HG03469 (cell line): ENCODE results near the gene RAC2.
"Not testable (repeated sequence)": the region's sequence is repeated elsewhere in the genome, so short reads cannot be mapped to it uniquely, and the experiment has no call there.

Experiments
- ATAC-seq: cut with Tn5 transposase; IDR thresholded peaks from one replicate; pipeline ENCODE4 v1.9.1; 2021; ENCODE audit warnings: mild to moderate bottlenecking, moderate library complexity, moderate number of reproducible peaks; ENCODE audit not compliant: unreplicated experiment

RAC2 gene

GRCh38 chr22:37206841-37207821 lies 36.9 kb downstream of the RAC2 start:
- no peak for ATAC-seq

GRCh38 chr22:37206118-37206840 lies 37.8 kb downstream of the RAC2 start:
- ATAC-seq, result no peak

DNA sequence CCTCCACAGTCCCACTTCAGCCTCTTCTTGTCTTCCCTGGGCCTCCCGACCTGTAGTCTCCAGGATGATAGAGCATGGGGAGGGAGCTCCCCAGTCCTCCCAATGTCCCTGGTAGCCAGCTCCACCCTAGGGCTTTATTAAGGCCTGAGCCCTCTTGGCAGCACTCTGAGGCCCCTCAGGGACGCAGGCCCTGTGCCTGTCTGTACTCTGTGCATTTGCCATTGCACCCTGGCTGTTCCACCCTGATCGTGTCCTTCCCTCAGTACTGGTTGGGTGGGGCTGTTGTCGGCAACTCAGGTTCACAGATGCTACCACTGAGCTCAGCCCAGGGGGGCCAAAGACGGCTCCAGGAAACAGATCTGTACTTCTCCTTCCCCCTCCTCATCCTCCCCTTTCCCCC lies 39.0 kb downstream of the RAC2 start:
- ATAC-seq, result no peak

GRCh38 chr22:37204045-37204655 lies 39.9 kb downstream of the RAC2 start:
- no peak for ATAC-seq

DNA sequence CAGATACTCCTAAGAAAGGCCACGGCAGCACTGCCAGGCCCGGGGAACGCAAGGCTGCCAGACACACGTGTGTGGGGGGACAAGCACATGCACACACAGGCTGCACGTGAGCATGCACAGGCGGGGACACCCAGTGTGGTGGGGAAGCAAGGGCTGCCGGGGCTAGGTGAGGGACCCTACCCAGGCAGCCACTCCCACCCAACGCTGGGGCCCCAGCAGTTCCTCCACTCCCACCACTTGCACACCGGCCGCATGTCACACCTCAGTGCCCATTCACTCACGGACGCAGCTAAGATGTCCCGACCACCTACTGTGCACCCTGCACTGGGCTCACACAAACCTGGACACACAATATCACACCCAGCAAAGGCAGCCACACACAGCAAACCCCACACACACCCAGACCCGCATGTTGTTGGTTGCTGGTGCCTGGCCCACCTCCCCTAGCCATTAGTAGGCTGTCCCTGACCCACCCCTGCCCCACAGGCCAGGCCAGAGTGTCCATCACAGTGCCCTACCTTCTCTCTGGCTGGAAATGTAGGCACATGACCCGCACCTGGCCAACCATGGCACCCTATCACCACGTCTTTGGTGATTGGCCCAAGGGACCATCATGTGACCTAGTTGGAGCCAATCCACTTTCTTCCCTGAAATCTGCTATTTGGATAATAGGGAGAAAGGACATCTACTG lies 40.6 kb downstream of the RAC2 start:
- ATAC-seq, result no peak

DNA sequence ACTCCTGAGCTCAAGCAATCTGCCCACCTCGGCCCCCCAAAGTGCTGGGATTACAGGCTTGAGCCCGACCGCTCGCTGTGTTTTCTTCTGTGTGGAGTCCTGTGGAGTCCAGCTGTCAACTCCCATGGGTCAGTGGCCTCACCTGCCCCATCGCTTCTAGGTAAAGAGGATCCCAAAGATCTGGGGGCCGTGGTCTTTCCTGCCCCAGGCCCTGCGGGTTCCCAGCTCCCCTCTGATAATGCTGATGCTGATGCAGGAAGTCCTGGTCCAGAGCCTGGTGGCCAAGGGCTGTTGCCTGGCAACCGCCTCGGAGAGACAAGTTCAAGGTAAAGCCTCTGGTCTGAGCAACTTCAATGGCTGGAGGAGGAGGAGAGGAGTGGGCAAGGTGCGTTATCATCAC lies 41.4 kb downstream of the RAC2 start:
- no peak for ATAC-seq

GRCh38 chr22:37202001-37202555 lies 42.0 kb downstream of the RAC2 start:
- no peak for ATAC-seq

DNA sequence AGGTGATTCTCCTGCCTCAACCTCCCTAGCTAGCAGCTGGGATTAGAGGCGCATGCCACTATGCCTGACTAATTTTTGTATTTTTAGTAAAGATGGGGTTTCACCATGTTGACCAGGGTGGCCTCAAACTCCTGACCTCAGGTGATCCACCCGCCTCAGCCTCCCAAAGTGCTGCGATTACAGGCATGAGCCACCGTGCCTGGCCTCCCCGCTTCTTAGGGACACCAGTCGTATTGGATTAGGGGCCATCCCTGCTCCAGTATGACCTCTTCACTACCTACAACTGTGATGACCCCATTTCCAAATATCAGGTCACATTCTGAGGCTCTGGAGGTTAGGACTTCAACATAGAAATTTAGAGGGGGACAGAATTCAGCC lies 42.6 kb downstream of the RAC2 start:
- ATAC-seq, result not testable (repeated sequence)

DNA sequence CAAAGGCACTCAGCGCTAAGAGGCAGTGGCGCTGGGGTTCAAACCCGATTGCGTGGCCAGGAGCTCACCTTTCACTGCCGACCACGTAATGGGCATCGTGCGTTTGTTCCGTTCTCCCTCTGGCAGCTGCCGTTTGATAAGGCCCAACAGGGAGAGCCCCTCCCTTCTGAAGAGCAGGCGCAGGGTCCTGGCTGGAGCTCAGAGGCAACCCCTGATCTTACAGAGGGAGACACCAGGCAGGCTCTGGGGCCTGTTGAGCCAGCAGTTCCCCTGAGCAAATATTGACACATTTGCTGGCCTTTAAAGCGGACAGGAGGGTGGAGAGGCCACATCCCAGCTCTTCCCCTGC lies 44.3 kb downstream of the RAC2 start:
- no peak for ATAC-seq

GRCh38 chr22:37199103-37199759 lies 44.8 kb downstream of the RAC2 start:
- ATAC-seq, result peak; percentile 76

GRCh38 chr22:37198258-37199102 lies 45.6 kb downstream of the RAC2 start:
- ATAC-seq, result no peak

GRCh38 chr22:37197451-37198257 lies 46.4 kb downstream of the RAC2 start:
- ATAC-seq, result no peak

DNA sequence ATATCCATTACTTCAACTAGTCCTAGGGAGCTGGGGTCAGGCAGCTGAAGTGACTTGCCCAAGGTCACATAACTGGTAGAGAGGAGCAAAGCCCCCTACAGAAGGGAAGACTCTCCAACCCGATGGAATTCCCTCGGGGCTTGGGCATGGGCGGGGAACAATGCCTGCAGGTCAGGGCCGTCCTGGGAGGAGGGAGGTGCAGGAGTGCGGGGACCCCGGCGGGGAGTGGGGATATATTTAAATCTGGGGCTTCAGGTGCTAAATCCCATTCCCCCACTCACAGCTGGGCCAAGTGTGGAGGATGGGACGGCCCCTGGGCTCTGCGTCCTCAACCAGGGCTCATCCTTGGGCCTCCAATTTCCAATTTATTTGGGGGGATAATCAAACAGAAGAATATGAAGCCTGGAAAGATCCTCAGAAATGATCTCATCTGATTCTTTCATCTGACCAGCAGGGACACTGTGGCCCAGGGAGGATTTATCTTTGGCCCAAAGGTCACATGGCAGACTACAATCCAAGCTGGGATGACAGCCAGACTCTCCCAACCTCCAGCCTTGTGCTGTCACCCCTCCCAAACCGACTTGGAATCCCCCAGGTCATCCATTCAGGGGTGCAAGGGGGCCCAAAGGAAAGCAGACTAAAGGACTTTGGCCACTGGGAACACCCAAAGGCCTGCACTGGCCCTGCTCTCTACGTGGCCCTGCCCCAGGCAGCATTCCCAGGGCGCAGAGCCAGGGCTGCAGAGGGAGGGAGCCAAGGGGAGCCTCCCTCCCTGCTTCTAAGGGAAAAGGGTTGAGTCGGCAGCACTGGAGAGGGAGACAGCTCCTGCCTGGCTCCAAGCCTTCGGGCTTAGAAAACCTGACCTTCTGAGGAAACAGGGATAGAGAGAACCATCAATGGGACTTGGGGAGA lies 47.3 kb downstream of the RAC2 start:
- no peak for ATAC-seq

- no peak for ATAC-seq
Observed at GRCh38 chr22:37195921-37196320, 48.1 kb downstream of the RAC2 start.

DNA sequence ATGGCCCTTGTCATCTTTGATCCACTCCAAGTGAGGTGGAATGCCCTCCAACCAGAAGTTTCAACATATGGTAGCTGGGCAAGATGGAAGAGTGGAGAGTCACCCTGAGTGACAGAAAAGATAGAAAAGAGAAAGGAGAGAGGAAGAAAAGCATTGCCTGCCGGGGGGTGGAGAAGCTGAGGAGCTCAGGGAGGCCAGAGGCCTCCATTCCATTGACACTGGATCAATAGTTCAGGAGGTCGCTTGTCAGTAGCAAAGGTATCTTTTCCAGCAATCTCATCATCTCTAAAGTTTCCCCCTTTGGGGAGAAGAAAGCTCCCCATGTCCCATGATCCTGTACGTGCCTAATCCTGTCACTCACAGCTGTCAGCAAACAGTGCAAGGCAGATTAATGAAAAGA lies 49.3 kb downstream of the RAC2 start:
- ATAC-seq, result no peak

DNA sequence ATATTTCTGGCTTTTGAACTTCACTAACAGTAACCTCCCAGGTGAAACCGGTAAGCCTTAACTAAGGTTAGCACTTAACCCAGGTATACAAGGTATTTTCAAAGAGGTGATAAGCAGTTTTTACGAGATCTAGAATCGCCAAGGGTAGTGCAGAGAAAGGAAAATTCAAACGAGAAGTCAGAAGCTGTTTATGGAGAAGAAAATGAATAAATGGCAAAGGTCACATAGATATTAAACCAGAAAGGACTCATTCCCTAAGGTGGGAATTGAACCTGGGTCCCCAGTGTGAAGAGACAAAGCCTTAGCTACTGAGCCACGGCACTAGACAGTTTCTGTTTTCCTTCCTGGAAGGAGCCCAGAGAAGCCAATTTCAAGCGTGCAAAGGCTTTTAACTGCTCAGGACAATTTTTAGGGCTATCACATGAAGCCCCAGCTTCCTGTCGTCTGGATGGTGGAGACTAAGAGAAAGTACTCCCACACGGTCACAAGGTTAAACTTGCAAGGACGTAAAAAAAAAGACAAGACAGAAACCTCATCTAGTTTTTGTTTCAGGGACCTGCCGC lies 50.4 kb downstream of the RAC2 start:
- no peak for ATAC-seq

- no peak for ATAC-seq
Observed at GRCh38 chr22:37192741-37193140, 51.3 kb downstream of the RAC2 start.
